PC-9 (cell line): ENCODE results near the gene RPL38.

Source experiments
- EZH2 ChIP-seq: fragments of 200-600 bp; sonication (generic); IDR thresholded peaks from 2 replicates; pipeline ENCODE4 v1.8.0; 2017; ENCODE audit warnings: antibody characterized with exemption, low read depth
- TF ChIP-seq, protein P1 (sequence below): fragments of 200-600 bp; sonication (generic); conservative IDR thresholded peaks from 2 replicates; pipeline ENCODE4 v1.6.1; 2017; ENCODE audit warnings: mixed run types, antibody characterized with exemption, mild to moderate bottlenecking, moderate library complexity

DNA sequence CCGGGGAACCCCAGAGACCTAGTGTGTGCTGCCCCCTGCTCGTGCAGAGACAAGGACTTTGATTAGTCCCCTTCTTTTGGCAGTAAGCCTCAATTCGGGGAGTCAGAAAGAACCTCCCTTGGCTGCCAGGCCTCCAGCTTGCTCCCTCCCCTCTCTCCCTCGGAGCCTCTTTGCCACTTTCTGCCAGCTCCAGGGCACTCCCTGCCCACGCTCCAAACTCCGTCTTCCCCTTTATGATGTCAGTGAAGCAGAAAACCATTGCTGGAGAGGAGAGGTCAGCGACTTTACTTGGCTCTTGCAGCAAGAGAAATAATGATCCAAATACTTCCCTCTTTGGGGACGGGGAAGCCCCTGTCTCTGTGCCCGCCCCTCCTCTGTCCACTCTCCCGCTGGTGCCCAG is 38.0 kb downstream of the RPL38 start:
- TF ChIP-seq, protein P1, sequence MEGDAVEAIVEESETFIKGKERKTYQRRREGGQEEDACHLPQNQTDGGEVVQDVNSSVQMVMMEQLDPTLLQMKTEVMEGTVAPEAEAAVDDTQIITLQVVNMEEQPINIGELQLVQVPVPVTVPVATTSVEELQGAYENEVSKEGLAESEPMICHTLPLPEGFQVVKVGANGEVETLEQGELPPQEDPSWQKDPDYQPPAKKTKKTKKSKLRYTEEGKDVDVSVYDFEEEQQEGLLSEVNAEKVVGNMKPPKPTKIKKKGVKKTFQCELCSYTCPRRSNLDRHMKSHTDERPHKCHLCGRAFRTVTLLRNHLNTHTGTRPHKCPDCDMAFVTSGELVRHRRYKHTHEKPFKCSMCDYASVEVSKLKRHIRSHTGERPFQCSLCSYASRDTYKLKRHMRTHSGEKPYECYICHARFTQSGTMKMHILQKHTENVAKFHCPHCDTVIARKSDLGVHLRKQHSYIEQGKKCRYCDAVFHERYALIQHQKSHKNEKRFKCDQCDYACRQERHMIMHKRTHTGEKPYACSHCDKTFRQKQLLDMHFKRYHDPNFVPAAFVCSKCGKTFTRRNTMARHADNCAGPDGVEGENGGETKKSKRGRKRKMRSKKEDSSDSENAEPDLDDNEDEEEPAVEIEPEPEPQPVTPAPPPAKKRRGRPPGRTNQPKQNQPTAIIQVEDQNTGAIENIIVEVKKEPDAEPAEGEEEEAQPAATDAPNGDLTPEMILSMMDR, result no peak
- no peak for TF ChIP-seq EZH2
